HepG2 (cell line): ENCODE measurements around the gene PCDHA6.

ENCODE experiments used
- ATAD3A ChIP-seq: sonication (generic); formaldehyde crosslinking; IDR thresholded peaks from 2 replicates; pipeline ENCODE4 v1.4.0; 2020; ENCODE audit warnings: missing genetic modification reagents
- GABPA ChIP-seq, 2 experiments: IDR thresholded peaks; 2 replicates each; pipeline ENCODE4 v1.6.1; 2011 to 2016; ENCODE audit warnings: low read depth in 2 of 2, low read length in 1 of 2, missing biosample characterization in 1 of 2, missing genetic modification characterization in 1 of 2
- JUNB ChIP-seq: sonication (generic); formaldehyde crosslinking; IDR thresholded peaks from 2 replicates; pipeline ENCODE4 v1.8.0; 2022; ENCODE audit warnings: missing genetic modification reagents, mild to moderate bottlenecking, borderline replicate concordance
- NFYB ChIP-seq: sonication (generic); formaldehyde crosslinking; IDR thresholded peaks from 2 replicates; pipeline ENCODE4 v1.4.0; 2020; ENCODE audit warnings: missing genetic modification reagents
- POLR2A ChIP-seq, 2 experiments: IDR thresholded peaks; 2 replicates each; pipeline ENCODE4 v1.6.1; 2011; ENCODE audit warnings: low read depth in 2 of 2, low read length in 2 of 2, mild to moderate bottlenecking in 1 of 2, moderate library complexity in 1 of 2; ENCODE audit not compliant: insufficient read depth in 1 of 2
- POLR2AphosphoS5 ChIP-seq: IDR thresholded peaks from 2 replicates; pipeline ENCODE4 v1.6.1; 2012; ENCODE audit warnings: low read depth, low read length
- ZNF337 ChIP-seq: sonication (generic); formaldehyde crosslinking; IDR thresholded peaks from 2 replicates; pipeline ENCODE4 v1.5.1; 2020; ENCODE audit warnings: missing genetic modification reagents, low read depth, mild to moderate bottlenecking, borderline replicate concordance
- ZNF558 ChIP-seq: sonication (generic); formaldehyde crosslinking; IDR thresholded peaks from 2 replicates; pipeline ENCODE4 v1.9.0; 2022; ENCODE audit warnings: mild to moderate bottlenecking, missing genetic modification reagents, borderline replicate concordance

- TF ChIP-seq JUNB (no peak), POLR2AphosphoS5 (no peak), ZNF337 (CRISPR knock-in tag) (no peak), POLR2A (IDR thresholded peaks at IDR 0.05; ENCODE audit: insufficient read depth in 1 of 2, low read depth in 2 of 2, low read length in 2 of 2) (no peak), ZNF558 (no peak), NFYB (CRISPR knock-in tag) (no peak), ATAD3A (CRISPR knock-in tag) (no peak), GABPA (IDR thresholded peaks at IDR 0.05; ENCODE audit: low read depth, low read length) (no peak), GABPA (CRISPR knock-in tag; IDR thresholded peaks at IDR 0.05; ENCODE audit: low read depth) (no peak)
Observed at GRCh38 chr5:140800816-140801493, 26.8 kb upstream of the PCDHA6 start, which contains the start of gene PCDHA3.
